CD4-positive, alpha-beta T cell (primary cell): Measurements from ENCODE around the gene KIF3A. TPM values are rescaled to one million over a fixed set of nuclear protein-coding genes. Genes with fewer than 3 reads are reported as not detected.

Source experiments
- ATAC-seq: fragments of 200-7000 bp; cut with Tn5 transposase; one replicate; pipeline ENCODE4 v1.10.0; 2022; ENCODE audit warnings: mild to moderate bottlenecking; ENCODE audit not compliant: poor library complexity
- CTCF ChIA-PET: fragments of 350-600 bp; sonication (Branson Sonifier 250); formaldehyde crosslinking; loops from one replicate; lab custom pipeline; 2021; ENCODE audit warnings: antibody characterized with exemption, inconsistent platforms; lab: Charles Lee
- POLR2A ChIA-PET: fragments of 350-600 bp; sonication (Branson Sonifier 250); formaldehyde crosslinking; loops from one replicate; lab custom pipeline; 2021; ENCODE audit warnings: antibody characterized with exemption, inconsistent platforms; lab: Charles Lee
- DNase-seq, 14 experiments: peaks; one replicate each; pipeline ENCODE4 v3.0.0-alpha.2; 2013 to 2020; ENCODE audit warnings: mixed read lengths in 2 of 14
- H3K27ac ChIP-seq, 2 donors: one replicate each; pipeline versions ENCODE4 v1.5.1 to v1.7.0; 2013; ENCODE audit warnings: low read length in 2 of 2, low read depth in 1 of 2, mild to moderate bottlenecking in 1 of 2
- H3K27me3 ChIP-seq, 2 experiments: 1 replicate in 1 of 2; 2 replicates in 1 of 2; pipeline versions ENCODE4 v1.6.1 to v1.7.0; 2013; ENCODE audit warnings: low read length in 2 of 2, control low read depth in 1 of 2, mild to moderate bottlenecking in 1 of 2, moderate library complexity in 1 of 2; ENCODE audit not compliant: insufficient read depth in 2 of 2, control insufficient read depth in 1 of 2
- H3K36me3 ChIP-seq: one replicate; pipeline ENCODE4 v1.6.1; 2013; ENCODE audit warnings: low read length, control low read depth; ENCODE audit not compliant: insufficient read depth
- H3K4me1 ChIP-seq: one replicate; pipeline ENCODE4 v1.6.1; 2013; ENCODE audit warnings: low read length, control low read depth; ENCODE audit not compliant: insufficient read depth
- H3K4me3 ChIP-seq: one replicate; pipeline ENCODE4 v1.5.1; 2013; ENCODE audit warnings: mild to moderate bottlenecking, low read length, moderate library complexity
- H3K9me3 ChIP-seq, 2 experiments: 1 replicate in 1 of 2; 2 replicates in 1 of 2; pipeline versions ENCODE4 v1.6.1 to v1.7.0; 2013; ENCODE audit warnings: low read length in 2 of 2, mild to moderate bottlenecking in 2 of 2, control low read depth in 1 of 2, moderate library complexity in 1 of 2; ENCODE audit not compliant: control insufficient read depth in 1 of 2, insufficient read depth in 1 of 2
- H3K27ac Mint-ChIP-seq: one replicate; pipeline ENCODE4 v1.8.0; 2020; ENCODE audit warnings: mixed read lengths
- H3K27me3 Mint-ChIP-seq: one replicate; pipeline ENCODE4 v1.8.0; 2021; ENCODE audit warnings: mixed read lengths
- H3K36me3 Mint-ChIP-seq: one replicate; pipeline ENCODE4 v1.8.0; 2021; ENCODE audit warnings: low read depth, mixed read lengths
- H3K4me1 Mint-ChIP-seq: one replicate; pipeline ENCODE4 v1.8.0; 2021; ENCODE audit warnings: low read depth, mixed read lengths
- H3K4me3 Mint-ChIP-seq: one replicate; pipeline ENCODE4 v1.8.0; 2020; ENCODE audit warnings: mild to moderate bottlenecking, mixed read lengths
- H3K9me3 Mint-ChIP-seq: one replicate; pipeline ENCODE4 v1.8.0; 2020; ENCODE audit warnings: mixed read lengths
- CTCF ChIP-seq: fragments of 200-600 bp; IDR thresholded peaks from one replicate; pipeline ENCODE4 v1.8.0; 2022; ENCODE audit warnings: antibody characterized with exemption, mild to moderate bottlenecking
- intact Hi-C, 2 experiments: fragments of 100-400 bp; cut with DNase I in 1 of 2; cut with micrococcal nuclease in 1 of 2; formaldehyde crosslinking; loops; one replicate each; pipeline versions ENCODE4 v1.15.1 to v1.9.0; 2023 to 2025; cut with DNase I, micrococcal nuclease
- total RNA-seq, 174 experiments: library from RNA in 2 of 174; stranded (reverse) in 2 of 174; gene quantifications; one replicate each; pipeline ENCODE4 v1.2.3 and lab custom pipeline; 2021 to 2026

The KIF3A gene
- total RNA-seq, 2 experiments from 2014 or later: 10.2 to 12.4 TPM

GRCh38 chr5:132747616-132748440 lies 10.5 kb upstream of the KIF3A start:
- Histone ChIP-seq H3K4me1 (peaks cover 14% of the 10 kb centered on the region), H3K27ac (peak overlapping the region; percentile 12 to 64), H3K27me3 (no peaks in the 10 kb centered on the region), H3K36me3 (no peaks in the 10 kb centered on the region), H3K9me3 (no peaks in the 10 kb centered on the region), H3K4me3 (peak overlapping the region; percentile 55)
- Mint-ChIP-seq H3K4me3 (peak overlapping the region; percentile 83), H3K36me3 (peaks cover 10% of the 10 kb centered on the region), H3K4me1 (peaks cover 24% of the 10 kb centered on the region), H3K9me3 (no peaks in the 10 kb centered on the region), H3K27ac (peak overlapping the region; percentile 75), H3K27me3 (no peaks in the 10 kb centered on the region)
- ATAC-seq (peak; percentile 47), DNase-seq (peak; percentile 33 to 84 (median 52))
- ChIA-PET POLR2A (interaction anchor here (0.7 to 3.3 kb wide), 20 partner anchors 9 to 1624 kb away, joined by 3 to 84 read pairs (median 4); partner anchors contain the start of genes AFF4, GDF9, HSPA4 and IL4), CTCF (interaction anchor here (0.7 to 3.1 kb wide), 8 partner anchors 11 to 82 kb away, joined by 3 to 21 read pairs (median 4); partner anchors contain the start of genes KIF3A and SHROOM1)
- intact Hi-C loops: loop anchor here (1.0 to 2.0 kb wide), 2 partner anchors 72 to 73 kb away; no protein-coding TSS in a partner anchor
- TF ChIP-seq CTCF: no peak

- peak; percentile 86 for ATAC-seq
- Mint-ChIP-seq H3K4me3 (peak within 1 kb of the TSS; percentile 88), H3K36me3 (peaks cover 10% of the 10 kb centered on the region), H3K27me3 (no peaks in the 10 kb centered on the region), H3K4me1 (peaks cover 24% of the 10 kb centered on the region), H3K27ac (peak within 1 kb of the TSS; percentile 85), H3K9me3 (no peaks in the 10 kb centered on the region)
- intact Hi-C loops: loop anchor here (1.0 to 2.0 kb wide), 2 partner anchors 73 to 74 kb away; no protein-coding TSS in a partner anchor
- peaks cover 14% of the 10 kb centered on the region for H3K4me1 ChIP-seq
- POLR2A ChIA-PET: interaction anchor here (0.7 to 3.3 kb wide), 21 partner anchors 9 to 1624 kb away, joined by 3 to 84 read pairs (median 4); partner anchors contain the start of genes AFF4, GDF9, HSPA4 and IL4
- H3K27ac ChIP-seq: peak within 1 kb of the TSS; percentile 12 to 64
- H3K27me3 ChIP-seq: no peaks in the 10 kb centered on the region
- TF ChIP-seq CTCF: peak; percentile 58
- peak; percentile 40 to 88 (median 67) for DNase-seq
- peak within 1 kb of the TSS; percentile 55 for H3K4me3 ChIP-seq
- H3K9me3 ChIP-seq: no peaks in the 10 kb centered on the region
- CTCF ChIA-PET: interaction anchor here (0.6 to 3.1 kb wide), 10 partner anchors 10 to 83 kb away, joined by 3 to 21 read pairs (median 3); partner anchors contain the start of genes KIF3A and SHROOM1
- H3K36me3 ChIP-seq: no peaks in the 10 kb centered on the region
Observed at GRCh38 chr5:132746954-132747615, 9.7 kb upstream of the KIF3A start, which contains the start of gene CCNI2. CCNI2 (plus strand) TSS chr5:132747426; CDS start chr5:132747496, 70 bp downstream.

- Histone ChIP-seq H3K36me3 (no peaks in the 10 kb centered on the region), H3K9me3 (no peaks in the 10 kb centered on the region), H3K27me3 (no peaks in the 10 kb centered on the region), H3K4me3 (peak overlapping the region; percentile 55), H3K4me1 (peaks cover 14% of the 10 kb centered on the region), H3K27ac (peak overlapping the region in 1 of 2 donors; percentile 64)
- ATAC-seq (no peak), DNase-seq (no peak)
- Mint-ChIP-seq H3K4me3 (peak overlapping the region; percentile 88), H3K36me3 (peaks cover 8% of the 10 kb centered on the region), H3K27me3 (no peaks in the 10 kb centered on the region), H3K9me3 (no peaks in the 10 kb centered on the region), H3K4me1 (peaks cover 23% of the 10 kb centered on the region), H3K27ac (peak overlapping the region; percentile 85)
- CTCF ChIA-PET: interaction anchor here (0.6 to 3.1 kb wide), 6 partner anchors 9 to 84 kb away, joined by 3 to 21 read pairs (median 4); partner anchors contain the start of genes KIF3A and SHROOM1
- intact Hi-C loops: loop anchor here in 1 of 2 experiments (2.0 kb wide), 1 partner anchor 74 kb away; no protein-coding TSS in a partner anchor
- no peak for TF ChIP-seq CTCF
- POLR2A ChIA-PET: interaction anchor here (0.6 to 3.3 kb wide), 14 partner anchors 8 to 1591 kb away, joined by 3 to 84 read pairs (median 4); partner anchors contain the start of genes AFF4, GDF9, IRF1 and KIF3A
Observed at GRCh38 chr5:132746592-132746953, 9.2 kb upstream of the KIF3A start.
